ENCODE results near the gene NECAB2. TPM values are rescaled to one million over a fixed set of nuclear protein-coding genes. Genes with fewer than 3 reads are reported as not detected.

NECAB2 gene
- polyA plus RNA-seq, 1 donor (not counting 4 experiments of a cell fraction or from before 2014, with no cell fraction given), result not detected

DNA sequence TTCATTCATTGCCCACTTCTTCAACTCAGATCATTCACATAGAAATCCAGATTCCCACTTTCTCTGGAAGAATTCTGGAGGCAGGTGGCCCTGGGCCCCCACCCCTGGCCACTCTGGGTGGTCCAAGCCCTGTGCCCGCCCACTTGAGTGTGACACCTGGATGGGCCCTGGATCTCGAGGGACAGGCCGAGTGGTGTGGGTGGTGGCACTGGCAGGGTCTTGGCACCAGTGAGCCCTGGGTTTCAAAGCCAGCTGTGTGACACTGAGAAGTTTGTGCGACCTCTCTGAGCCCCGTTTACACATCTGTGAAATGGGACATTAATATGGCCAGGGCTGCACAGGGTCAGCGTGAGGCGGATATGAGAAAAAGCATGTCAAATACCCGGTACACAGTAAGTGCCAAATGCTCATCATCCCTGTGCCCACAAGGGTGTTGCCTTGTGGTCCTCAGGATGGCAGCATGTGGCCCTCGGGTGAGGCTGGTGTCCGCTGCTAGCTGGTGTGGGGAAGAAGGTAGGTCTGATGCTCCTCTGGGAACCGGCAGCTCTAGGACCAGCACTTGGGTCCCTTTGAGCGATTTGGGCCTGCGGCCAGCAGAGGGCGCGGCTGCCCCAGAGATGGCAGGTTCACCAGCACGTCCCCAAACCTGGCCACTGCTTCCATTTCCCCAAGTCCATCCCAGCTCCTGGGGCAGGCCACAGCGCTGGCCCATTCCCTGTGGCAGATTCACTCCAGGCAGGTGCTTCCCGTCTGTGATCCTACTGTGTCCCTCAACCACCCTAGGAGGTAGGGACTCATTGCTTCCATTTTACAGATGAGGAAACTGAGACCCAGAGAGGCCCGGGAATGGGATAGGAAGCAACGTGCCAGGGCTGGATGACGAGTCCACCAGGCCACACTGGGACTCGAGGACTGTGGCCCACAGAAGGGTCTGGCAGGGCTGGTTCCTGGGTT lies 11.4 kb upstream of the NECAB2 start:
- no peak overlapping the region for H3K4me2 ChIP-seq (ENCODE audit: control insufficient read depth, extremely low read depth, insufficient read depth, low read depth, low read length)
- H4K20me1 ChIP-seq (ENCODE audit: control insufficient read depth, extremely low read depth, insufficient read depth, low read length), result no peaks in the 10 kb centered on the region
- FAIRE-seq (no peak), DNase-seq (ENCODE audit: low read depth, low spot score) (peak; percentile 61)
- H3K9ac ChIP-seq (ENCODE audit: control insufficient read depth, extremely low read depth, insufficient read depth, low read length), result no peak overlapping the region
- H3K9me1 ChIP-seq (ENCODE audit: control insufficient read depth, extremely low read depth, insufficient read depth, low read length), result no peaks in the 10 kb centered on the region
- no peak overlapping the region for H3K4me3 ChIP-seq (ENCODE audit: control insufficient read depth in 2 of 3, extremely low read depth in 1 of 3, insufficient read depth in 2 of 3, low read depth in 1 of 3, low read length in 3 of 3)
- no peaks in the 10 kb centered on the region for H3K79me2 ChIP-seq (ENCODE audit: control insufficient read depth, insufficient read depth, low read length)
- H3K9me3 ChIP-seq (ENCODE audit: control insufficient read depth, low read depth, low read length), result no peaks in the 10 kb centered on the region
- TF ChIP-seq EZH2 (IDR thresholded peaks at IDR 0.05; ENCODE audit: low read length), result no peak
- TF ChIP-seq, protein P1, sequence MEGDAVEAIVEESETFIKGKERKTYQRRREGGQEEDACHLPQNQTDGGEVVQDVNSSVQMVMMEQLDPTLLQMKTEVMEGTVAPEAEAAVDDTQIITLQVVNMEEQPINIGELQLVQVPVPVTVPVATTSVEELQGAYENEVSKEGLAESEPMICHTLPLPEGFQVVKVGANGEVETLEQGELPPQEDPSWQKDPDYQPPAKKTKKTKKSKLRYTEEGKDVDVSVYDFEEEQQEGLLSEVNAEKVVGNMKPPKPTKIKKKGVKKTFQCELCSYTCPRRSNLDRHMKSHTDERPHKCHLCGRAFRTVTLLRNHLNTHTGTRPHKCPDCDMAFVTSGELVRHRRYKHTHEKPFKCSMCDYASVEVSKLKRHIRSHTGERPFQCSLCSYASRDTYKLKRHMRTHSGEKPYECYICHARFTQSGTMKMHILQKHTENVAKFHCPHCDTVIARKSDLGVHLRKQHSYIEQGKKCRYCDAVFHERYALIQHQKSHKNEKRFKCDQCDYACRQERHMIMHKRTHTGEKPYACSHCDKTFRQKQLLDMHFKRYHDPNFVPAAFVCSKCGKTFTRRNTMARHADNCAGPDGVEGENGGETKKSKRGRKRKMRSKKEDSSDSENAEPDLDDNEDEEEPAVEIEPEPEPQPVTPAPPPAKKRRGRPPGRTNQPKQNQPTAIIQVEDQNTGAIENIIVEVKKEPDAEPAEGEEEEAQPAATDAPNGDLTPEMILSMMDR (optimal IDR thresholded peaks at IDR 0.05 in 1 of 3, IDR thresholded peaks at IDR 0.05 in 1 of 3, conservative IDR thresholded peaks at IDR 0.05 in 1 of 3; ENCODE audit: extremely low read depth in 1 of 3, insufficient read depth in 2 of 3, low read length in 3 of 3), result peak; percentile 82 to 92 (median 91)
- H3K4me1 ChIP-seq (ENCODE audit: control insufficient read depth, extremely low read depth, insufficient read depth, low read length), result peaks cover 19% of the 10 kb centered on the region
- no peak overlapping the region for H2AFZ ChIP-seq (ENCODE audit: control insufficient read depth, low read length)
- no peak overlapping the region for H3K27ac ChIP-seq (ENCODE audit: control insufficient read depth, insufficient read depth, low read length)
- H3K27me3 ChIP-seq (ENCODE audit: control insufficient read depth, extremely low read depth, insufficient read depth, low read length), result no peaks in the 10 kb centered on the region
- dilution Hi-C loops (cut with MboI; ENCODE audit: extremely low pct_ligation_motif_present, low sequenced_read_pairs), result no loop called here
- peaks cover 0 to 22% of the 10 kb centered on the region in 2 experiments for H3K36me3 ChIP-seq (ENCODE audit: control insufficient read depth in 2 of 2, extremely low read depth in 1 of 2, insufficient read depth in 2 of 2, low read length in 2 of 2)

DNA sequence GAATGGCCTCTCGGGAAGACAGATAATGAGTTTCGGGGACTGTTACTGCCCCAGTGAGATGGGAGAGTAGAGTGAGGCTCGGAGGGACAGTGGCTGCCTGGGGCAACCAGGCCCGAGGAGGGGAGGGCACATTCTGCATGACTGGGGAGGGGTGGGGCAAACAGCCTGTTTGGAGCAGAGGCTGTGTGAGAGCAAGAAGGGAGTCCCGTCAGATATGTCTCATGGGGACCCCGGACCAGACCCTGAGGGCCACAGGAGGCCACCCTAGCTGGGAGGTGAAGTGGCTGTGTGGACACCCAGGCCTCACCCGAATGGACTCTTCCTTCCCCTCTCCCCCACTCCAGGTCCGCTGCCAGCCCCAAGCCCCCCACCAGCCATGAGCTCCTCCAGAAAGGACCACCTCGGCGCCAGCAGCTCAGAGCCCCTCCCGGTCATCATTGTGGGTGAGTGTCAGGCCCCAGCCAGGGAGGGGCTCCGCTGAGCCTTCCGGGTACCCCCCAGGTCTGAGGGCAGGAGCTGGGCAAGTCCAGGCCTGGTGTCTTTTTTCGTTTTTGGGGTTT lies 10.7 kb upstream of the NECAB2 start:
- Histone ChIP-seq H3K27ac (ENCODE audit: control insufficient read depth, insufficient read depth, low read length) (no peak overlapping the region), H3K27me3 (ENCODE audit: control insufficient read depth, extremely low read depth, insufficient read depth, low read length) (no peaks in the 10 kb centered on the region), H3K4me2 (ENCODE audit: control insufficient read depth, extremely low read depth, insufficient read depth, low read depth, low read length) (no peak overlapping the region), H4K20me1 (ENCODE audit: control insufficient read depth, extremely low read depth, insufficient read depth, low read length) (no peaks in the 10 kb centered on the region), H3K4me3 (ENCODE audit: control insufficient read depth in 2 of 3, extremely low read depth in 1 of 3, insufficient read depth in 2 of 3, low read depth in 1 of 3, low read length in 3 of 3) (no peak overlapping the region), H3K9ac (ENCODE audit: control insufficient read depth, extremely low read depth, insufficient read depth, low read length) (no peak overlapping the region), H2AFZ (ENCODE audit: control insufficient read depth, low read length) (no peak overlapping the region), H3K9me3 (ENCODE audit: control insufficient read depth, low read depth, low read length) (no peaks in the 10 kb centered on the region), H3K9me1 (ENCODE audit: control insufficient read depth, extremely low read depth, insufficient read depth, low read length) (no peaks in the 10 kb centered on the region), H3K79me2 (ENCODE audit: control insufficient read depth, insufficient read depth, low read length) (no peaks in the 10 kb centered on the region), H3K4me1 (ENCODE audit: control insufficient read depth, extremely low read depth, insufficient read depth, low read length) (peaks cover 18% of the 10 kb centered on the region), H3K36me3 (ENCODE audit: control insufficient read depth in 2 of 2, extremely low read depth in 1 of 2, insufficient read depth in 2 of 2, low read length in 2 of 2) (peaks cover 0 to 25% of the 10 kb centered on the region in 2 experiments)
- FAIRE-seq, result no peak
- dilution Hi-C loops (cut with MboI; ENCODE audit: extremely low pct_ligation_motif_present, low sequenced_read_pairs), result no loop called here
- no peak for DNase-seq (ENCODE audit: low read depth, low spot score)
- TF ChIP-seq, protein P1 (optimal IDR thresholded peaks at IDR 0.05 in 1 of 3, IDR thresholded peaks at IDR 0.05 in 1 of 3, conservative IDR thresholded peaks at IDR 0.05 in 1 of 3; ENCODE audit: extremely low read depth in 1 of 3, insufficient read depth in 2 of 3, low read length in 3 of 3), result no peak
- no peak for TF ChIP-seq EZH2 (IDR thresholded peaks at IDR 0.05; ENCODE audit: low read length)

Measured in keratinocyte (primary cell).